ENCODE results near the gene CDK5RAP1. TPM values are rescaled to one million over a fixed set of nuclear protein-coding genes. Genes with fewer than 3 reads are reported as not detected.

Gene CDK5RAP1
- total and polyA plus RNA-seq, 4 donors: 11.3 to 22.1 (median 14.8) TPM

DNA sequence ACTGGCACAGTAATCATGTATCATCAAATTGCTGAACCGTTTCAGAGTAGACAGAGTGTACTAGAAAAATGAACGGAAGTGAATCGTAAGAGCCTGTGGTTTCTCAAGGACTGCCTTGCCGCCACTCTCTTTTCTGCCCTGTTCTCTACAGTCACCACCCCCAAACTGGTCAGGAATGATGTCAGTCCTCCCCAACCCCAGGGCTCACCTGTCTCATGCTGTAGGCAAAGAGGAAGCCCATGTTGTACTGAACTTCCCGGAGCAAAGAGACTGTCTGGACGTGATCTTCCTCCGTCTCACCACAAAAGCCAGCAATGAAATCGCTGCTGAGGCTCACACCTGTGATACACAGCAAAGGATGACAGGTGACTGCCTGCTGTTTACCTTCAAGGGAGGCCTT, 31.0 kb downstream of the CDK5RAP1 start:
- Histone ChIP-seq H3K27me3 (ENCODE audit: control insufficient read depth in 4 of 4, insufficient read depth in 4 of 4, low read length in 3 of 4) (no peaks in the 10 kb centered on the region), H3K36me3 (ENCODE audit: control insufficient read depth in 4 of 4, insufficient read depth in 3 of 4, low read depth in 1 of 4, low read length in 3 of 4) (peaks cover 3 to 40% (median 27%) of the 10 kb centered on the region in 4 donors), H3K9me3 (ENCODE audit: control insufficient read depth in 4 of 4, low read length in 3 of 4) (no peaks in the 10 kb centered on the region), H3K4me1 (ENCODE audit: control insufficient read depth in 4 of 4, insufficient read depth in 4 of 4, low read length in 3 of 4) (no peaks in the 10 kb centered on the region), H3K27ac (ENCODE audit: low read depth in 1 of 2, low read length in 2 of 2) (no peak overlapping the region), H3K4me3 (ENCODE audit: low read depth in 1 of 3, low read length in 3 of 3) (no peak overlapping the region), H3K9ac (ENCODE audit: low read depth in 1 of 2, low read length in 2 of 2) (no peak overlapping the region)
- TF ChIP-seq, protein P1, sequence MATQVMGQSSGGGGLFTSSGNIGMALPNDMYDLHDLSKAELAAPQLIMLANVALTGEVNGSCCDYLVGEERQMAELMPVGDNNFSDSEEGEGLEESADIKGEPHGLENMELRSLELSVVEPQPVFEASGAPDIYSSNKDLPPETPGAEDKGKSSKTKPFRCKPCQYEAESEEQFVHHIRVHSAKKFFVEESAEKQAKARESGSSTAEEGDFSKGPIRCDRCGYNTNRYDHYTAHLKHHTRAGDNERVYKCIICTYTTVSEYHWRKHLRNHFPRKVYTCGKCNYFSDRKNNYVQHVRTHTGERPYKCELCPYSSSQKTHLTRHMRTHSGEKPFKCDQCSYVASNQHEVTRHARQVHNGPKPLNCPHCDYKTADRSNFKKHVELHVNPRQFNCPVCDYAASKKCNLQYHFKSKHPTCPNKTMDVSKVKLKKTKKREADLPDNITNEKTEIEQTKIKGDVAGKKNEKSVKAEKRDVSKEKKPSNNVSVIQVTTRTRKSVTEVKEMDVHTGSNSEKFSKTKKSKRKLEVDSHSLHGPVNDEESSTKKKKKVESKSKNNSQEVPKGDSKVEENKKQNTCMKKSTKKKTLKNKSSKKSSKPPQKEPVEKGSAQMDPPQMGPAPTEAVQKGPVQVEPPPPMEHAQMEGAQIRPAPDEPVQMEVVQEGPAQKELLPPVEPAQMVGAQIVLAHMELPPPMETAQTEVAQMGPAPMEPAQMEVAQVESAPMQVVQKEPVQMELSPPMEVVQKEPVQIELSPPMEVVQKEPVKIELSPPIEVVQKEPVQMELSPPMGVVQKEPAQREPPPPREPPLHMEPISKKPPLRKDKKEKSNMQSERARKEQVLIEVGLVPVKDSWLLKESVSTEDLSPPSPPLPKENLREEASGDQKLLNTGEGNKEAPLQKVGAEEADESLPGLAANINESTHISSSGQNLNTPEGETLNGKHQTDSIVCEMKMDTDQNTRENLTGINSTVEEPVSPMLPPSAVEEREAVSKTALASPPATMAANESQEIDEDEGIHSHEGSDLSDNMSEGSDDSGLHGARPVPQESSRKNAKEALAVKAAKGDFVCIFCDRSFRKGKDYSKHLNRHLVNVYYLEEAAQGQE (IDR thresholded peaks at IDR 0.05): no peak
- TF ChIP-seq RXRA (IDR thresholded peaks at IDR 0.05) (no peak), SP1 (IDR thresholded peaks at IDR 0.05) (no peak), YY1 (IDR thresholded peaks at IDR 0.05) (no peak), FOXA2 (IDR thresholded peaks at IDR 0.05) (no peak), JUND (IDR thresholded peaks at IDR 0.05) (no peak), NR2F2 (IDR thresholded peaks at IDR 0.05) (no peak), GABPA (IDR thresholded peaks at IDR 0.05 in 1 of 2, conservative IDR thresholded peaks at IDR 0.05 in 1 of 2) (no peak), ATF3 (IDR thresholded peaks at IDR 0.05) (no peak), RAD21 (IDR thresholded peaks at IDR 0.05) (no peak), TAF1 (conservative IDR thresholded peaks at IDR 0.05) (no peak), MAX (IDR thresholded peaks at IDR 0.05) (no peak), ZBTB33 (IDR thresholded peaks at IDR 0.05) (no peak), HNF4G (IDR thresholded peaks at IDR 0.05) (no peak)
- TF ChIP-seq, protein P2, sequence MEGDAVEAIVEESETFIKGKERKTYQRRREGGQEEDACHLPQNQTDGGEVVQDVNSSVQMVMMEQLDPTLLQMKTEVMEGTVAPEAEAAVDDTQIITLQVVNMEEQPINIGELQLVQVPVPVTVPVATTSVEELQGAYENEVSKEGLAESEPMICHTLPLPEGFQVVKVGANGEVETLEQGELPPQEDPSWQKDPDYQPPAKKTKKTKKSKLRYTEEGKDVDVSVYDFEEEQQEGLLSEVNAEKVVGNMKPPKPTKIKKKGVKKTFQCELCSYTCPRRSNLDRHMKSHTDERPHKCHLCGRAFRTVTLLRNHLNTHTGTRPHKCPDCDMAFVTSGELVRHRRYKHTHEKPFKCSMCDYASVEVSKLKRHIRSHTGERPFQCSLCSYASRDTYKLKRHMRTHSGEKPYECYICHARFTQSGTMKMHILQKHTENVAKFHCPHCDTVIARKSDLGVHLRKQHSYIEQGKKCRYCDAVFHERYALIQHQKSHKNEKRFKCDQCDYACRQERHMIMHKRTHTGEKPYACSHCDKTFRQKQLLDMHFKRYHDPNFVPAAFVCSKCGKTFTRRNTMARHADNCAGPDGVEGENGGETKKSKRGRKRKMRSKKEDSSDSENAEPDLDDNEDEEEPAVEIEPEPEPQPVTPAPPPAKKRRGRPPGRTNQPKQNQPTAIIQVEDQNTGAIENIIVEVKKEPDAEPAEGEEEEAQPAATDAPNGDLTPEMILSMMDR (IDR thresholded peaks at IDR 0.05; ENCODE audit: low read depth, low read length, missing input control): no peak
- 94% methylated on average over 8 of the region's 8 CpGs for WGBS
- no peak for DNase-seq (ENCODE audit: low spot score)

DNA sequence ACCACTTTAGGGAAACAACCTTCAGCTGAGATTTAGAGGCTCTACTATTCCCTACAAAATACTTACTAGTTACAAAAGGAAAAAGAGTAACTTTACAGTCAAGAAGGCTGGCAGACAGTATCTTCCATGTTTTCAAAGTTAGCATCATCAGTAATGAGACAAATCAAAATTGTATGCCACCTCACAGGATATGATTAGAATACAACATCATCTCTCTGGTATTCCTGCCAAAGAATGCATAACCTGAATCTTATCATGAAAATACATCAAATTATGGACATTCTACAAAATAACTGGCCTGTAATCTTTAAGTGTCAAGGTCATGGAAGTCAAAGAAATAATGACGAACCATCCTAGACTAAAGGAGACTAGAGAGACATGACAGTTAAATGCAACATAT, 38.4 kb downstream of the CDK5RAP1 start:
- Histone ChIP-seq H3K9me3 (ENCODE audit: control insufficient read depth in 4 of 4, low read length in 3 of 4) (no peaks in the 10 kb centered on the region), H3K4me1 (ENCODE audit: control insufficient read depth in 4 of 4, insufficient read depth in 4 of 4, low read length in 3 of 4) (no peaks in the 10 kb centered on the region), H3K27ac (ENCODE audit: low read depth in 1 of 2, low read length in 2 of 2) (no peak overlapping the region), H3K36me3 (ENCODE audit: control insufficient read depth in 4 of 4, insufficient read depth in 3 of 4, low read depth in 1 of 4, low read length in 3 of 4) (peaks cover 7 to 59% (median 39%) of the 10 kb centered on the region in 4 donors), H3K27me3 (ENCODE audit: control insufficient read depth in 4 of 4, insufficient read depth in 4 of 4, low read length in 3 of 4) (no peaks in the 10 kb centered on the region), H3K4me3 (ENCODE audit: low read depth in 1 of 3, low read length in 3 of 3) (no peak overlapping the region), H3K9ac (ENCODE audit: low read depth in 1 of 2, low read length in 2 of 2) (no peak overlapping the region)
- whole genome bisulfite sequencing: 80% methylated on average over 1 of the region's 1 CpG
- no peak for TF ChIP-seq RXRA (IDR thresholded peaks at IDR 0.05)
- no peak for TF ChIP-seq GABPA (IDR thresholded peaks at IDR 0.05 in 1 of 2, conservative IDR thresholded peaks at IDR 0.05 in 1 of 2)
- no peak for TF ChIP-seq HNF4A (conservative IDR thresholded peaks at IDR 0.05)
- TF ChIP-seq, protein P2 (IDR thresholded peaks at IDR 0.05; ENCODE audit: low read depth, low read length, missing input control): no peak
- no peak for DNase-seq (ENCODE audit: low spot score)

All from liver (tissue), 9 donors.